ENCODE results near the gene SOSTDC1.
"Not testable (repeated sequence)": the region's sequence is repeated elsewhere in the genome, so short reads cannot be mapped to it uniquely, and the experiment has no call there.

SOSTDC1 gene

DNA sequence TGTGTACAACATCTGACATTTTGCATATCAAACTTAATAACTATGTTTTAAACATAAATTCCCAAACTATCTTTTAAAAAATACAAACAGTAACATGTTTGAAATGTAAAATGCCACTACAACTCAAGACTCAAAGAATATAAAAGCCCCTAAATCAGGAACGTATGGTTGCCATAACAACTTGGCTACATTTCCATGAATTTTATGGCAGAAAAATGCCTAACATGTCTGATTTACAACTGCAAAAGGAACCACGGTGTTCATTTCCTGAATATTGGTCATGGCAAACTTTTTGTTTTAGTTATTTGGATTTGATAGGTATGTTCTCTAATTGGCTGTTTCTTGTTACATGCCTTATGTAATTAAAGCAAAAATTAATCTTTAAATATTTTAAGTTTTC lies 2.0 kb downstream of the SOSTDC1 start:
- DNase-seq (ENCODE audit: extremely low read depth in 1 of 2, low read depth in 1 of 2), result no peak

DNA sequence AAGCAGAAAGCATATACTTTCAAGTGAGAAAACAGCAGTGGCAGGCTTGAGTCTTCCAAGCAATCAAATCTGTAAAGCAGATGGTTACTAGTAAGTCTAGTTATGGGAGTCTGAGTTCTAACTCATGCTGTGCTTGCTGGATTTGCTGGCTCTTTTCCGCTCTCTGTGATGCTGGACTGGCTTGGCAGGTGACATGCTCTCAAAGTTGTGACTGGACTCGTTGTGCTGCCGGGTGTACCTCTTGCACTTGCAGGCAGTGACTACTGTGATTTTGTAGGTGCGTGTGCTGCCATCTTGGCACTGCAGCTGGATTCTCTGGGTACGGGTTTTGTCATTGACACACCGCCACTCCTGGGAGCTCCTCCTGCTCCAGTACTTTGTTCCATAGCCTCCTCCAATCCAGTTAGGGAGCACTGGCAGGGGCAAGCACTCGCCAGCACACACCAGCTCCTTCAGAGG lies 3.1 kb downstream of the SOSTDC1 start:
- DNase-seq (ENCODE audit: extremely low read depth in 1 of 2, low read depth in 1 of 2), result no peak

DNA sequence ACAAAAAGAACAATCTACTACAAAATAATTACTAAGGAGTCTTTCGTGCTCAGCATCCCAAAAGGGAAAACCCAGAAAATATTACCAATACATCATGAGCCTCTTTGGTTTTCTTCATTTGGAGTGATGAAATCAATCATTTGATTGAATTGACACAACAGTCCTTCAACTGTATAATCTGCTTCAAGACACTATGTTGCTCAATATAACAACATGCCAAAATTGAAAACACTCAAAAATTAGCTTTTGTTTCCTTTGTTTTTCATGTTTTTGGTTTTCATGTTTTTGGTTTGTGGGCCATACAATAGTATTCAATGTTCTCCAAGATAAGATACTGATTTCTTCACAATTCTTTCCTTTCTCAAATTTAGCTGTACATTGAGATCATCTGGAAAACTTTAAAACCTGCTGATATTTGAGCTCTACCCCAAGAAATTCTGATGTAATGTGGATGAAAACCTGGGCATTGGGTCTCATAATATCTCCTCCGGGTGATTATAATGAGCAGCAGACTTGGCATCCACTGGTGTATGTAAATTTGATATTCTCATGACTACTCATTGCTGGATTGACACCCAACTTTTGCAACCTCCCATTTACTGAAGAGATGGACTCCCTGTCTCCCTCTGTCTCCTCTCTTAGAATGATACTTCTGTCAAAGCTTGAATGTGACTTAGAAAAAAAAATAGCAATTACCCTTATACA lies 4.6 kb downstream of the SOSTDC1 start:
- DNase-seq (ENCODE audit: extremely low read depth in 1 of 2, low read depth in 1 of 2), result no peak

DNA sequence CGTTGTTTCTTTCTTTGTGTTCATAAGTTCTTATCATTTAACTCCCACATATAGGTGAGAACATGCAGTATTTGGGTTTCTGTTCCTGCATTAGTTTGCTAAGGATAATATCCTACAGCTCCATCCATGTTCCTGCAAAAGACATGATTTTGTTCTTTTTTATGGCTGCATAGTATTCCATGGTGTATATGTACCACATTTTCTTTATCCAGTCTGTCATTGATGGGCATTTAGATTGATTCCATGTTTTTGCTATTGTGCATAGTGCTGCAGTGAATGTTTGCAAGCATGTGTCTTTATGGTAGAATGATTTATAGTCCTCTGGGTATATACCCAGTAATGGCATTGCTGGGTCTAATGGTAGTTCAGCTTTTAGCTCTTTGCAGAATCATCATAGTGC lies 9.2 kb downstream of the SOSTDC1 start:
- DNase-seq (ENCODE audit: extremely low read depth in 1 of 2, low read depth in 1 of 2), result not testable (repeated sequence)

DNA sequence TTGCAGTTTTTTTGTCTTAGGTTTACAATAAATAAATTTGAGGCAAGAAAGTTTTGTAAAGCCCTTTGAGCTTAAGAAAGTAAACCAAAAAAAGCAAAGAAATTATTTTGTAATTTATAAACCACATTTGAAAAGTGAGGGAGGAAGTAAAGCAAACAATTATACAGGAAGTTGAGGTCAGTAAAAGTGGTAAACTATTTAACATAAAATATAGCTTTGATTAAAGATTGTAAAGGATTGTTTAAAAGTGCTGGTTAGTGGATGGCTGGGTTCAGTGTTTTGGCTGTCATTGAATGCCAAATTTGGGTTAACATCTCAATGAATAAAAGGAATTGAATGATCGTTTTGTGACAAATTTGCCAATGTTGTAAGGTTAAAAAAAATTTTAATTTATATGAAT lies 9.9 kb downstream of the SOSTDC1 start:
- DNase-seq (ENCODE audit: extremely low read depth in 1 of 2, low read depth in 1 of 2), result no peak

DNA sequence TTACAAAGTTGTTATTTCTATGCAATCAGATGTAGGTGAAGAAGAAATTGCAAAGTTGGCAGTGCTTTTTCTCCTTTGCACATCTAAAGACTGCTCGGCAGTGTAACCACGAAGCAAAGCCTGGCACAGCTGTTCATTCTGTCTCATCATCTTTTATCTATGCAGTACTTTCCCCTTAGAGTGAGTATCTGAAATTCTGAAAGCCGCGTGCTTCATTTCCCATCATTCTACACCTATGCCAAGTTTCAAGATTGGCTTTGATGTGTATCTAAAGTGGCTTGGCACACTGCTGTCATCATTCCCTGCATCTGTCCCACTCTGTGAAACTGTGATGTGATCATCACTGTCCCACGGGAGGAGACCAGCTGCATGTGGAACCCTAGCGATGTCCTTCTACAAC lies 15.2 kb downstream of the SOSTDC1 start:
- DNase-seq (ENCODE audit: extremely low read depth in 1 of 2, low read depth in 1 of 2), result no peak

DNA sequence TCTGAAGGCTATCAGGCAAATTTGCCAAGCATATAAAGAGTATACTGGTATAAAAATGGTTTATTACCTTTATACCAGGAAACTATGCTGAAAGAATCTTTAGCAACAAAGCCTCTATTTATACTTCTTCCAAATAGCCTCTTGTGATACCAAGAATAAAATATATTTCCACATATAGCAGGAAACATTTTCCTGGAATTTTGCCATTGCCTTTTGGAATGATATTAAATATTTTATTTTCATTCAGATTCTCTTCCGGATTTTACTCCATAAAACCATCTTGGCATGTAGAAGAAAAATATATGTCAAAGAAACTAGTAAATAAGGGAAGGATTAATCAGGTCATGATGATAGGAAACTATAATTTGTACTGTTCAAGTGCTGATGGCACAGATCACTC lies 17.7 kb downstream of the SOSTDC1 start:
- DNase-seq (ENCODE audit: extremely low read depth in 1 of 2, low read depth in 1 of 2), result no peak

DNA sequence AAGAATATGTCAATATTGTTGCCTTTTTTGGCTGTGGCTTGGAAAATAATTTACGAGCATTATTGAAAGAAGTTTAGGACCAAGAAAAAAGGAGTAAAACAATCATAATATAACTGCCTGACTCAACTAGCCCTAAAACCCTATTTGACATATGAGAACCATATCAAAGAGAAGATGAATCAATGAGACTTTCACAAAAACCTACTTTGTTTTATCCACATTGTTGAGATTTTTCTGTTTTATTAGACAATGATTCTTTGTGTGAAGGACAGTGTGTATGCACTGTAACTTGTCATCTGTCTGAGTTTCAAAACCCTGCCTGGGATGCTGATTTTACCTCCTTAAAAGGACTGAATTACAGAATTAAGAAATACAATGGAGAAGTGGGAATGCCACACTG lies 19.0 kb downstream of the SOSTDC1 start:
- DNase-seq (ENCODE audit: extremely low read depth in 1 of 2, low read depth in 1 of 2), result no peak

DNA sequence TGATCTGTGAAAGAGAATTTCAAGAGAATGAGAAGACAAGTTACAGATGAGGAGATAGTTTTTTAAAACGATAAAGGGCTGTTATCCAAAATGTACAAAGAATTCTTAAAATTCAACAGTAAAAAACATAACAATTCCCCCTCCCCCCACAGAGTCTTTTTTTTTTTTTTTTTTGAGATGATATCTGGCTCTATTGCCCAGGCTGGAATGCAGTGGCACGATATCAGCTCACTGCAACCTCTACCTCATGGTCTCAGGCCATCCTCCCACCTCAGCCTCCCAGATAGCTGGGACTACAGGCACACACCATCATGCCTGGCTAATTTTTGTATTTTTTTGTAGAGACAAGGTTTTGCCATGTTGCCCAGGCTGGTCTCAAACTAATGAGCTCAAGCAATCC lies 21.7 kb downstream of the SOSTDC1 start:
- DNase-seq (ENCODE audit: extremely low read depth in 1 of 2, low read depth in 1 of 2), result not testable (repeated sequence)

DNA sequence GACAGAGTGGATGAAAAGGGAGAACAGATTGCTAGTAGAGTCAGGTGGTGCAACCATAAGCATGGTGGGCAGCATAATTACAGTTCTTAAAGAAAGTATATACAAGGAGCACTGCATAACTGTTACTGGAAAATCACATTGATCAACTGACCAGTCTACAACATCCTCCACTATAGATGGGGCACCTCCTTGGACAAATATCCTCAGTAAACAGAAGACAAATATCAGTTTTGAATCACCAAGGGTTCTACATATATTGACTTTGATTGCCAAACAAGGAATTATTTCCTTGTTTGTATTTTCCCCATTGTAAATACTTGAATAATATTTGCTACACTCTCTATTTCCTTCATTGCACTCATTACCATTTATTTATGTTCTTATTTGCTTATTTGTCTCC lies 26.6 kb downstream of the SOSTDC1 start:
- no peak for DNase-seq (ENCODE audit: extremely low read depth in 1 of 2, low read depth in 1 of 2)

DNA sequence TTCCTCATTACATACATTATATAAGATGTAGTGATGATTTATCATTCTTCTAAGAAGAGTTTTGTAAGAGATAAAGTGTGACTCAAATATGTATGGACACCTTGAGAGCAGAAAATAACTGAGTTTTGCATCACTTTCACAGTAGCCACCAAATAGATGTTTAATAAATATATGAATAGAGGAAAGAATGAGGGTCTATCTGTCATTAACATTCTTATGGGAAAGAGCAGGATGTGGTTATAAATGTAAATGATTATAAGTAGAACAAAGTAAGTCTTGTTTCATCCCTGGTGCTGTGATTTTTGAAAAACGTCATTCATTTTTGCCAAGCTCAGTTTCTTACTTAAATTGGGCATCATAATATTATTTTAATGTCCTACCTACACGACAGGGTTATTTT lies 29.2 kb downstream of the SOSTDC1 start:
- no peak for DNase-seq (ENCODE audit: extremely low read depth in 1 of 2, low read depth in 1 of 2)

DNA sequence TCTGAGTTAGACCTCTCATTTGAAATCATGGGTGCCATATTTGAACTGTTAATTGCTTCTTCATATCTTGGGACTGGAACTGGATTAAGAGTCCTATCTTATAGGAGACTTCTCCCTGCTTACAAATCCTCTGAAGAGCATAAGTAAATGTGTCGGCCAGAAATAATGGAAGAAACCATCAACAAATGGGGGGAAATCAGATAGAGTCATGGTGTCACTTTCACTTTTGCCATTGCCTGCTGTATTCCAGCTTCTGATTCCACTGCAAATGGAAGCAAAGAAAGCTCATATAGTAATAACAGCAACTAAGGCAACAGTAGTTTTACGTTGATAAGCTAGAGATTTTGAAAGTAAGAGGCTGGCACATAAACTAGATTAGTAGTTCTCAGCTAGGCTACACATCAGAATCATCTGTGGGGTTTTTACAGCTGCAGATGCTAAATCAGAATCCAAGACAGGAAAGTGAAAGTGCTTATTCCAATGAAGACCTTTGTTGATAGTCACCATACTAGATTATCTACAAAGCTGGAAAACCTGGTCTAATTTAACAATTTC lies 31.9 kb downstream of the SOSTDC1 start:
- DNase-seq (ENCODE audit: extremely low read depth in 1 of 2, low read depth in 1 of 2), result no peak

DNA sequence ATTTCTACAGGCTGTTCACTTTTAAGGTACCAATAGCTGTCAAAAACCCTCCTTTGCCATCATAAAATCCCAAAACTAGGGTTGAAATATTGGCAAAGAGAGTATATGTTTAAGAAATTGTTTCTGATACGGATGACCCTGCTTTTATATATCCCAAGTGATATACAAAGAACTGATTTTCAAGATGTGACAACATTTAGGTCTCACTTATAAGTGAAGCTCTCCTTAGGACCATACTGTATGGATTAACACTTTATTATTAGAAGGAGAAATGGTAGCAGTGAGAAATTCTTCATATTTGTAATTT lies 33.2 kb downstream of the SOSTDC1 start:
- no peak for DNase-seq (ENCODE audit: extremely low read depth in 1 of 2, low read depth in 1 of 2)

DNA sequence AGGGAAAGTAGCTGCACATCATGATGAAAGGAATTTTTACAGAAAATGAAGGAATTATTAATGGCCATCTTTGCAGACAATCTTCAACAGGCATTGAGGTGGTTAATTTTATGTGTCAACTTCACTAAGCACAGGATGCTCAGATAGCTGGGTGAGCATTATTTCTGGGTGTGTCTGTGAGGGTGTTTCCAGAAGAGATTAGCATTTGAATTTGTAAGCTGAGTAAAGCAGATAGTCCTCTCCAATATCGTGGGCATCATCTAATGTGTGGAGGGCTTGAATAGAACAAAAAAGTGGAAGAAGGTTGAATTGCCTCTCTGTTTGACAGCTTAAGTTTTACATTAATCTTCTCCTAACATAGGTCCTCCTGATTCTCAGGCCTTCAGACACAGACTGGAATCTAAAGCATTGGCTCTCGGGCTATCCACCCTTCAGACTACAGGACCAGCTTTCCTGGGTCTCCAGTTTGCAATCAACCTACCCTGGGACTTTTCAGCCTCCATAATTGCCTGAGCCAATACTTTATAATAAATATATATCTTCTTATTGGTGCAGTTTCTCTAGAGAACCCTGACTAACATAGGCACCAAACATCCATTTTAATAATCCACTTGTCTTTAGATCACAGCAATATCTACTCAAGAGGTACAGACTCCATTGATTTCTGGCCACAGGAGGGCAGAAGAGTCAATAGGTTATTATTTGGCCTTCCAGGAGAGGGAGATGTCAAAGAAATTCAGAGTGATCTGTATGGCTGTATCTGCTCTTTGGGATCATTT lies 33.7 kb downstream of the SOSTDC1 start:
- DNase-seq (ENCODE audit: extremely low read depth in 1 of 2, low read depth in 1 of 2), result no peak

DNA sequence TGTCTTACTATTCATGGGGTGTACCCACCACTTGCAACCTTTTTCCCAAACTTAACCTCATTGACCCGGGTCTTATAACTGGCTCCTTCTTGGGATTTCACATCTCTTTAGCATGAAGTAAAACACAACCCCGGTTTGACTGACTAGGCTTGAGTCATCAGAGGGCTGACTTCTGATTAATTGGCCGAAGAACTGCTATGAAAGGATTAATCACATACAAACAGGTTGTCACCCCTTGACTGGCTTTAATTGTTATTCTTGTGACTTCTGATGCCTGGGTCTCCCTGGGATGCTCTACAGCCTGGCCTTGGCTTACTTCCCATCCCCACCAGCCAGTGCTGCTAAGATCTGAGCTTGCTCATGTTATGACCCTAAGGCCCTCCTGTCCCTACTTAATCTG lies 35.4 kb downstream of the SOSTDC1 start:
- DNase-seq (ENCODE audit: extremely low read depth in 1 of 2, low read depth in 1 of 2), result no peak

DNA sequence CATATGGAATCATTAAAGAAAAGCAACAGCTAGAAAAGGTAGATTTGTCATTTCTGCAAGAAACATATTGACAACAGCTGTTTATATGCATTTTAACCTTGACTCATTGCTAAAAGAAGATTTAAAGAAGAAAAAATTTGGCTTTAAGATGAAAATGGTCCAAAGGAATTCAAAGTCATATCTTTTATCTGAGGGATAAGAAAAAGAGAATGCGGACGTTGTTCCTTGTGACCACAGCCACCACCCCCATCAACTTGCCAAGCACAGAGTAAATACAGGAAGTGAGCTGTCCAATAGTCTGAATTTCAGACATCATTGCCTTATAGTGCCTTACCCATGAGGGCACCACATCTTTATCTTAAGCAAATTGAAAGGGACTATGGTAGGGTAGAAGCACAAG lies 36.9 kb downstream of the SOSTDC1 start:
- no peak for DNase-seq (ENCODE audit: extremely low read depth in 1 of 2, low read depth in 1 of 2)

DNA sequence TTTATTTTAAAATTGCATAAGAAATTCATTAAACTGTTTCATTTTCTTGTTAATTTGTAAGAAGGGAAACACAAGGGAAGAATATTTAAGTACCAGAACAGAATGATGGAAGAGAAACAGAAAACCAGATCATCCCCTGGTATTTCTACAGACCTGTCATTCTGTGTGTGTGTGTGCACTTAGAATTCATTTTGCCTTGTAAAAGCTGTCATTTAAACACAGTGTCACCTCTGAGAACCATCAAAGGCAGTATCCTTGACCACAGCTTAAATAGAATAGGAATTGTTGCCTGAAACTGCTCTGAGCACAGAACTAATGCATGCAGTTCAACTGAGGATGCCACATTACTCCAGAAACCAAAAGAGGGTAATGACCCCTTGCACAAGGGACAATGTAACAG lies 37.4 kb downstream of the SOSTDC1 start:
- DNase-seq (ENCODE audit: extremely low read depth in 1 of 2, low read depth in 1 of 2), result no peak

DNA sequence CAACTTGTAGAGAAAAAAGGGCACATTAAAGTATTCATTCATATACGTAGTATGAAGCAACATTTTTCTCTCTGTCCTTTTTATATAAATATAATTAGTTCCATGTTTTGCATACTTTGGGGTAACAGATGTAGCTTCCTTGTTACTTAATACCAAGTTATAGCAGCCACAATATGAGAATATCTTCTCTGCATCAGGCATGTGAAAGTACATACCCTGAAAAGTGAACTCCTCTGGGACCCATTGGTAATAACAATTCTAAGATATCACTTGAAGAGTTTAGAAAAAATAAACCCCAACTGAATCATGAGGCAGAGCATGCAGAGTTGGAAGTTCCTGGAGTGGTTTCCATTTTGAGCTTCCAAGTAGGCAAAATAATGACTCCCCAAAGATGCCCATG lies 41.8 kb downstream of the SOSTDC1 start:
- DNase-seq (ENCODE audit: extremely low read depth in 1 of 2, low read depth in 1 of 2), result no peak

DNA sequence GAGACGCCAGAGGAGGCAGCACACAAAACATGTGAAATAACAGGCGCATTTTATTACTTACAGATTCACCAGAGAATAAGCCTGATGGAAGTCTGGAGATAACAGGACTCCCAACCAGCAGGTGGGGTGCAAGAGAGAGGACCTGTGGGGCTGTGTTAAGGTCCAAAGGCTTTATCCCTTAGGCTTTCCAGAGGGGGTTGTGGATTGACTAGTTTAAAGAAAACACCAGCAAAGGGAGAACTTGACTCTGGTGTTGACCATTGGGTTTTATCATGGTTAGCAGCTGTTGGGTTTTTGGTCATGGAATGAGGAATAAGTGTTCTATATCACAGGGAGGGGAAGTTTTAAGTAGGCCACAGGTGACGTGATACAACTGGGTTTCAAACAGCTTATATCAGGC lies 42.6 kb downstream of the SOSTDC1 start:
- no peak for DNase-seq (ENCODE audit: extremely low read depth in 1 of 2, low read depth in 1 of 2)

DNA sequence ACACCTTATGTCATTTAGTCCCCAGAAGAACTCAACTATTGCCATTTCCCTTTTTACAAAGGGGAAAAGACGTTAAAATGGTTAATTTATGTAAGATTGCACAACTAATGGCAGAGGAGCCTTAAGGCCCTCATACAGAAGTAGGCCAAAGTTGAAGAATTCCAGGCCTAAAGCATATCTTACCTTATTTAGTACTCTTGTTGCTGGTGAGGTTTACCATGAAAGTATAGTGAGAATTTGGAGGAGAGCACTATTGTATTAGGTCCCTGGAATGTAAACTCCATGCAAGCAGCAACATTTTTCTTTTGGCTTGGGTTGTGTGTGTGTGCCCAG lies 43.5 kb downstream of the SOSTDC1 start:
- no peak for DNase-seq (ENCODE audit: extremely low read depth in 1 of 2, low read depth in 1 of 2)

DNA sequence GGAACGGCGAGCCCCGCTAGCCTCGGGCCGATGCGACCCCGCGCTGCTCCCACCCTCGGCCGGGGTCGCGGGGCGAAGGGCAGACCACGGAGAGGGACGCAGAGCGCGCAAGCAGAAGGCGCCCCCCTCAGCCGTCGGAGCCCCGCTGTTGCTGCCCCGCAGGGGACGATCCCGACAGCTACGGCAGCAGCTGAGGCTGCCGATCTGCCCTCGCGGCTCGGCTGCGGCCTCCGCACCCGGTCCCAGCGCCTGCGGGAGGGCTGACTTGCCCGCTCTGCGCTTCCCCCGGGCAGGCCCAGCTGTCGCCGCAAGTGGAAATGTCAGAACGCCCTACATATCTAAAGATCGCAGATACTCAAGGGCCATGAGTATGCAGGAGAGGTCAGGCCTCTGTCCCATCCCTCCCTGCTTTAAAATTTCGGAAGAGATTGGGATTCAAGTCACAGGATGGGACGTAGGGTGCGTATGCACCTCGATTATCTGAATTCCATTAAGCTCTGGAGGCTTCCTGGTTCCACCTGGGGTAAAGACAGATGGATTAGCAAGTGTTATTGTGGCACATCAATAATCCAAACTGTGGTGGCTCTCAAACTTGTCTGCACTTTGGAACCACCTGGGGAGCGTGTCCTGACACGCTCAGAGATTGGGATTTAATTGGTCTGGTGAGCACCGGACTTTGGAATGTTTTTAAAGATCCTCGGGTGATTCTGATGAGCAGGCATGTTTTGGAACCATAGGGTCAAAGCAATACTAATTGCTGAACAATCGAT lies 44.0 kb downstream of the SOSTDC1 start, which contains the start of gene CRPPA:
CRPPA (minus strand) TSS at position 206 of the 770 bp plus-strand sequence. CDS start 216 bp downstream, outside the sequence.
- DNase-seq (ENCODE audit: extremely low read depth in 1 of 2, low read depth in 1 of 2), result peak; percentile 14

All from stimulated activated CD8-positive, alpha-beta memory T cell treated with anti-CD3 and anti-CD28 coated beads, Interleukin-7, amount 100 ng/mL, for 48 hours (primary cell).